OCI-LY3 (cell line): Measurements from ENCODE around the gene NFYC.

ENCODE experiments used
- H2AFZ ChIP-seq: fragments of 200-600, 300-600 bp; shearing (Covaris generic); 2 replicates; pipeline ENCODE4 v1.6.0; 2014; ENCODE audit warnings: antibody characterized with exemption, low read depth, low read length
- H3K27ac ChIP-seq: fragments of 200-600, 300-600 bp; sonication (generic); 2 replicates; pipeline ENCODE4 v1.5.1; 2014; ENCODE audit warnings: mild to moderate bottlenecking, low read length, moderate library complexity, mixed read lengths
- H3K27me3 ChIP-seq: fragments of 200-600, 300-600 bp; sonication (generic); 2 replicates; pipeline ENCODE4 v1.6.1; 2014; ENCODE audit warnings: low read depth, low read length, mixed read lengths
- H3K36me3 ChIP-seq: fragments of 200-600, 300-600 bp; sonication (generic); replicated peaks from 2 replicates; pipeline ENCODE3; 2014; ENCODE audit warnings: low read depth, low read length, mixed read lengths
- H3K4me1 ChIP-seq: fragments of 300-600, 200-600 bp; sonication (generic); 2 replicates; pipeline ENCODE4 v1.6.1; 2014; ENCODE audit warnings: low read length, mixed read lengths
- H3K4me2 ChIP-seq: fragments of 200-600, 300-600 bp; sonication (generic); 2 replicates; pipeline ENCODE4 v1.6.1; 2014; ENCODE audit warnings: low read length, mixed read lengths
- H3K4me3 ChIP-seq: fragments of 300-600, 200-600 bp; sonication (generic); 2 replicates; pipeline ENCODE4 v1.5.1; 2014; ENCODE audit warnings: antibody characterized with exemption, mild to moderate bottlenecking, low read length, moderate library complexity
- H3K79me2 ChIP-seq: fragments of 300-600, 200-600 bp; shearing (Covaris generic); 2 replicates; pipeline ENCODE4 v1.6.1; 2014; ENCODE audit warnings: mild to moderate bottlenecking, low read length, mixed read lengths
- H3K9ac ChIP-seq: fragments of 300-600, 200-600 bp; shearing (Covaris generic); 2 replicates; pipeline ENCODE4 v1.6.0; 2014; ENCODE audit warnings: mild to moderate bottlenecking, low read length, moderate library complexity
- H3K9me3 ChIP-seq: fragments of 200-600, 300-600 bp; shearing (Covaris generic); 2 replicates; pipeline ENCODE4 v1.6.1; 2014; ENCODE audit warnings: low read length, mixed read lengths; ENCODE audit not compliant: insufficient read depth
- H4K20me1 ChIP-seq: fragments of 200-600, 300-600 bp; sonication (generic); 2 replicates; pipeline ENCODE4 v1.6.1; 2016; ENCODE audit warnings: low read length, mixed read lengths; ENCODE audit not compliant: insufficient read depth
- EZH2phosphoT487 ChIP-seq: fragments of 200-600 bp; shearing (Covaris generic); IDR thresholded peaks from 2 replicates; pipeline ENCODE4 v1.6.1; 2018; ENCODE audit warnings: antibody characterized with exemption, mixed run types, low read depth
- TF ChIP-seq, protein P1 (sequence below): fragments of 200-600, 300-600 bp; sonication (generic); IDR thresholded peaks from 2 replicates; pipeline ENCODE4 v1.5.1; 2014; ENCODE audit warnings: antibody characterized with exemption, low read length, low read depth

Gene NFYC

DNA sequence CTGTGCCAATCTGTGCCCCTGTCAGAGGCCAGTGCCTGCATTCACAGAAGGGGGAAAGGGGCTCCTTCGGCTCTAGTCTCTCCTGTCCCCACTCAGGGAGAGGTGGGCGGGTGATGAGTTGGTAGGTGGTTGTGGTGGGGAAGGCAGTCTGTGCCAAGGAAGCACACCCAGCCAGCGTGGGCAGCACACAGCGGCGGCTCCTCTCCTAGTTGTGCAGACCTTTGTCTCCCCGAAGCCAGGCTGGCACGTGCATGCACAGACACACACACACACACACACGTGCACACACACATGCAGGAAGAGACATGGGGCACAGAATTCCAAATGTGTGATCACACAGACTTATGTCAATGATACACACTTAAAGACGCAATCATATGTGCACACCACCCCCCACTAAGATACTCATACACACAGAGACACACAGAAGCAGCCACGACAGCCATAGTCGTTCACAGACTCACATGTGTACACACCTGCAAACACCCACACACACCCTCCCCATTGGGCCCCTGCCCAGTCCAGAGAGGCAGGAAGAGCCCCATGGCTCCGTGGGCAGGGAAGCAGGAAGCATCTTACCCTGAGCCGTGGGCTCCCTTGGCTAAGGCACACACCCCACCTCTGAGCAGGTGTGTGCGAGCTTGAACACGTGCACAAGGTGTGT is 42.4 kb upstream of the NFYC start:
- no peak overlapping the region for H3K9ac ChIP-seq

DNA sequence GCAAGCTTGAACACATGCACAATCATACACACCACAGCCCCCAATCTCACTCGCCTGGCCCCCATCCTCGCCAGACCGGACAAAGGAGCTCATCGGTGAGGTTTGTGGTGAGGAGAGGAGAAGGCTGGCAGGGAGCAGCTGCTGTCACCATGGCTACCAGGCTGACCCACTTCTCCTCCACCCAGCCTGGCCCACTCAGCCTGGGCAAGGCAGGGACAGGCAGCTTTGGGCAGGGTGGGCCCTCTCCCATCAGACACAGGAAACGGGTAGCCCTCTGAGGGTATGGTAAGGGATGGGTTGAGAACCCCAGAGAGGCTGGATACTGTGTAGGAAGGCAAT is 41.9 kb upstream of the NFYC start:
- no peaks in the 10 kb centered on the region for H3K36me3 ChIP-seq
- no peaks in the 10 kb centered on the region for H3K4me1 ChIP-seq
- H3K4me2 ChIP-seq = no peak overlapping the region
- no peak overlapping the region for H3K4me3 ChIP-seq
- H3K9me3 ChIP-seq = no peaks in the 10 kb centered on the region
- TF ChIP-seq, protein P1, sequence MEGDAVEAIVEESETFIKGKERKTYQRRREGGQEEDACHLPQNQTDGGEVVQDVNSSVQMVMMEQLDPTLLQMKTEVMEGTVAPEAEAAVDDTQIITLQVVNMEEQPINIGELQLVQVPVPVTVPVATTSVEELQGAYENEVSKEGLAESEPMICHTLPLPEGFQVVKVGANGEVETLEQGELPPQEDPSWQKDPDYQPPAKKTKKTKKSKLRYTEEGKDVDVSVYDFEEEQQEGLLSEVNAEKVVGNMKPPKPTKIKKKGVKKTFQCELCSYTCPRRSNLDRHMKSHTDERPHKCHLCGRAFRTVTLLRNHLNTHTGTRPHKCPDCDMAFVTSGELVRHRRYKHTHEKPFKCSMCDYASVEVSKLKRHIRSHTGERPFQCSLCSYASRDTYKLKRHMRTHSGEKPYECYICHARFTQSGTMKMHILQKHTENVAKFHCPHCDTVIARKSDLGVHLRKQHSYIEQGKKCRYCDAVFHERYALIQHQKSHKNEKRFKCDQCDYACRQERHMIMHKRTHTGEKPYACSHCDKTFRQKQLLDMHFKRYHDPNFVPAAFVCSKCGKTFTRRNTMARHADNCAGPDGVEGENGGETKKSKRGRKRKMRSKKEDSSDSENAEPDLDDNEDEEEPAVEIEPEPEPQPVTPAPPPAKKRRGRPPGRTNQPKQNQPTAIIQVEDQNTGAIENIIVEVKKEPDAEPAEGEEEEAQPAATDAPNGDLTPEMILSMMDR = no peak
- no peak for TF ChIP-seq EZH2phosphoT487
- no peaks in the 10 kb centered on the region for H3K79me2 ChIP-seq
- H2AFZ ChIP-seq = no peak overlapping the region
- no peak overlapping the region for H3K27ac ChIP-seq
- no peaks in the 10 kb centered on the region for H4K20me1 ChIP-seq
- no peaks in the 10 kb centered on the region for H3K27me3 ChIP-seq
- H3K9ac ChIP-seq = no peak overlapping the region

More for the DNA sequence above, 42.4 kb upstream of the NFYC start:
- Histone ChIP-seq H3K27ac (no peak overlapping the region), H3K9me3 (no peaks in the 10 kb centered on the region), H3K36me3 (no peaks in the 10 kb centered on the region), H3K4me3 (no peak overlapping the region), H4K20me1 (no peaks in the 10 kb centered on the region), H3K4me1 (no peaks in the 10 kb centered on the region), H3K4me2 (no peak overlapping the region), H3K79me2 (no peaks in the 10 kb centered on the region), H3K27me3 (no peaks in the 10 kb centered on the region), H2AFZ (no peak overlapping the region)
- TF ChIP-seq, protein P1 = no peak
- no peak for TF ChIP-seq EZH2phosphoT487

DNA sequence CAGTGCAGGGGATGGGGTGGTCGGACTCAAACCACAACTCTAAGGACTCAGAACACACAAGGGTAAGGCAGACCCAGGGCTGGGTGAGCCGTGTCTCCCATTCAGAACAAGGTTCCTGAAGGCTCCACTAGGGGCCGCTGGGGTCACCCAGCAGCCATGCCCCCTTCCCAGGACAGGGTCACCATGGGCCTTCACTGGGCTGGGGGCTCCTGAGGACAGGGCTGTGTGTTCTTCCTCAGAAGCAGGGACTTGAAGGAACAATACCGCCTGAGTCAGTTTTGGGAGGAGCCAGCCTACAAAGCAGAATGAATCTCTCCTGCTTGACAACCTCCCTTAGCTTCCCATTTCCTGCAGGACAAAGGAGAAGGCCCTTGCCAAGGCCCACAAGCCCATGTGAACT is 41.4 kb upstream of the NFYC start:
- Histone ChIP-seq H3K79me2 (no peaks in the 10 kb centered on the region), H3K4me2 (no peak overlapping the region), H3K27ac (no peak overlapping the region), H3K9ac (no peak overlapping the region), H3K36me3 (no peaks in the 10 kb centered on the region), H3K4me3 (no peak overlapping the region), H3K4me1 (no peaks in the 10 kb centered on the region), H3K9me3 (no peaks in the 10 kb centered on the region), H3K27me3 (no peaks in the 10 kb centered on the region), H4K20me1 (no peaks in the 10 kb centered on the region), H2AFZ (no peak overlapping the region)
- TF ChIP-seq, protein P1 = peak; percentile 43
- TF ChIP-seq EZH2phosphoT487 = no peak

DNA sequence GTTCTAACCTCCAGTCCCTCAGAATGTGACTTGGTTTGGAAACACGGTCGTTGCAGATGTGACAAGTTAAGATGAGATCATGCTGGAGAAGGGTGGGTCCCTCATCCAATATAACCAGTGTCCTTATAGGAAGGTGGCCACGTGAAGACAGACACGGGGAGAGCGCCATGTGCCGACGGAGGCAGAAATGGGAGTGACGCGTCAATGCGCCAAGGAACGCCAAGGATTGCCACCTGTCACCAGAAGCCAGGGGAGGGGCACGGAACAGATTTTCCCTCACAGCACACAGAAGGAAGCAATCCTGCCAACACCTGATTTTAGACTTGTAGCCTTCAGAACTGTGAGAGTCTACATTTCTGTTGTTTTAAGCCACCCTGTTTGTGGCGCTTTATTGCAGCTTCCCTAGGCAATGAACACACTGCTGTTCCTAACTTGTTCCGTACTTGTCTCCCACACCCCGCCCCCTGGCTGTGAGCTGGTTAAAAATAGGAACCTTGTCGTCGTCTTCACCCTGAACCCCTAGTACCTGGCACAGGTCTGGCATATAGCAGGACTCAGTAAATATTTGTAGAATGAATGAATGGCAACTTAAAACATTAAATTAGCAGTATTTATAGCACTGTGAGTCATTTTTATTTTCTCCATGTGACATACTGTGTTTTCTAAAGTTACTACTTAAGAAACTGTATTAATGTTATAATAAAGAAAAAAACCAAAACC is 40.2 kb upstream of the NFYC start:
- Histone ChIP-seq H3K9me3 (no peaks in the 10 kb centered on the region), H3K79me2 (no peaks in the 10 kb centered on the region), H3K9ac (no peak overlapping the region), H3K4me3 (no peak overlapping the region), H3K27me3 (no peaks in the 10 kb centered on the region), H3K4me1 (peaks cover 2% of the 10 kb centered on the region; the same call in 1 of the 2 replicates), H4K20me1 (no peaks in the 10 kb centered on the region), H3K27ac (no peak overlapping the region), H3K36me3 (no peaks in the 10 kb centered on the region), H3K4me2 (no peak overlapping the region), H2AFZ (no peak overlapping the region)
- TF ChIP-seq, protein P1 = no peak
- TF ChIP-seq EZH2phosphoT487 = no peak
